Chondrocyte (in vitro differentiated cells): Measurements from ENCODE around the gene METTL22. TPM values are rescaled to one million over a fixed set of nuclear protein-coding genes. Genes with fewer than 3 reads are reported as not detected.

Source experiments
- DNase-seq: peaks from one replicate; pipeline ENCODE4 v3.0.0; 2021; ENCODE audit warnings: mixed read lengths, low spot score
- H3K27ac Mint-ChIP-seq: one replicate; pipeline ENCODE4 v1.8.0; 2021; ENCODE audit warnings: mild to moderate bottlenecking, moderate library complexity, mixed read lengths; ENCODE audit not compliant: unreplicated experiment
- H3K27me3 Mint-ChIP-seq: 2 replicates; pipeline ENCODE4 v1.8.0; 2021; ENCODE audit warnings: low read depth, mixed read lengths
- H3K36me3 Mint-ChIP-seq: 2 replicates; pipeline ENCODE4 v1.8.0; 2021; ENCODE audit warnings: low read depth, mixed read lengths
- H3K4me1 Mint-ChIP-seq: 2 replicates; pipeline ENCODE4 v1.8.0; 2021; ENCODE audit warnings: low read depth, mild to moderate bottlenecking, mixed read lengths
- H3K4me3 Mint-ChIP-seq: one replicate; pipeline ENCODE4 v1.8.0; 2021; ENCODE audit warnings: mild to moderate bottlenecking, moderate library complexity, mixed read lengths; ENCODE audit not compliant: unreplicated experiment
- H3K9me3 Mint-ChIP-seq: 2 replicates; pipeline ENCODE4 v1.8.0; 2021; ENCODE audit warnings: low read depth, mixed read lengths
- total RNA-seq: library from RNA; stranded (reverse); gene quantifications from 3 replicates; pipeline ENCODE4 v1.2.1, GENCODE V29; 2021
- TF ChIP-seq, protein P1 (sequence below): fragments of 200-600 bp; sonication (generic); IDR thresholded peaks from 2 replicates; pipeline ENCODE4 v1.5.0; 2021; ENCODE audit warnings: antibody characterized with exemption, mild to moderate bottlenecking, moderate library complexity

Gene METTL22
- total RNA-seq, 1 donor from 2014 or later = 39.9 TPM

DNA sequence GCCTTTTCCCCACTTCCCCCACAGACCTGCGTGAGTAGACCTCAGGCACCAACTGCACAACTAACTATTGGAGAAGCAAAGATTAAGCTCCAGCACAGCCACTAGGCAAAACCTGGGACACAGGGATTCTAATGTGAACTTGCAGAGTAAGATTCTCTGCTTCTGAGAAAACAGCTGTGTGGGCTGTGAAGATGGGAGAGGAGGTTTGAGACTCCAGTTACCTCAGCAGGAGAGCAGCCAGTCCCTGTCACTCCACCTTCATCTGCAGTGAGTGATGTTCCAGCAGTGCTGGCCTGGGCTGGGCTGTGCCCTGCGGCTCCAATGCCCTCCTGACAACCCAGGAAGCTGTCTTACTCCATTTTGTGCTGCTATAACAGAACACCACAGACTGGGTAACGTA is 34.9 kb downstream of the METTL22 start:
- Mint-ChIP-seq H3K9me3 (no peaks in the 10 kb centered on the region), H3K27me3 (peaks cover 3% of the 10 kb centered on the region), H3K36me3 (no peaks in the 10 kb centered on the region), H3K27ac (no peak overlapping the region), H3K4me1 (peaks cover 4% of the 10 kb centered on the region), H3K4me3 (no peak overlapping the region)
- DNase-seq = peak; percentile 9
- TF ChIP-seq, protein P1, sequence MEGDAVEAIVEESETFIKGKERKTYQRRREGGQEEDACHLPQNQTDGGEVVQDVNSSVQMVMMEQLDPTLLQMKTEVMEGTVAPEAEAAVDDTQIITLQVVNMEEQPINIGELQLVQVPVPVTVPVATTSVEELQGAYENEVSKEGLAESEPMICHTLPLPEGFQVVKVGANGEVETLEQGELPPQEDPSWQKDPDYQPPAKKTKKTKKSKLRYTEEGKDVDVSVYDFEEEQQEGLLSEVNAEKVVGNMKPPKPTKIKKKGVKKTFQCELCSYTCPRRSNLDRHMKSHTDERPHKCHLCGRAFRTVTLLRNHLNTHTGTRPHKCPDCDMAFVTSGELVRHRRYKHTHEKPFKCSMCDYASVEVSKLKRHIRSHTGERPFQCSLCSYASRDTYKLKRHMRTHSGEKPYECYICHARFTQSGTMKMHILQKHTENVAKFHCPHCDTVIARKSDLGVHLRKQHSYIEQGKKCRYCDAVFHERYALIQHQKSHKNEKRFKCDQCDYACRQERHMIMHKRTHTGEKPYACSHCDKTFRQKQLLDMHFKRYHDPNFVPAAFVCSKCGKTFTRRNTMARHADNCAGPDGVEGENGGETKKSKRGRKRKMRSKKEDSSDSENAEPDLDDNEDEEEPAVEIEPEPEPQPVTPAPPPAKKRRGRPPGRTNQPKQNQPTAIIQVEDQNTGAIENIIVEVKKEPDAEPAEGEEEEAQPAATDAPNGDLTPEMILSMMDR = no peak

DNA sequence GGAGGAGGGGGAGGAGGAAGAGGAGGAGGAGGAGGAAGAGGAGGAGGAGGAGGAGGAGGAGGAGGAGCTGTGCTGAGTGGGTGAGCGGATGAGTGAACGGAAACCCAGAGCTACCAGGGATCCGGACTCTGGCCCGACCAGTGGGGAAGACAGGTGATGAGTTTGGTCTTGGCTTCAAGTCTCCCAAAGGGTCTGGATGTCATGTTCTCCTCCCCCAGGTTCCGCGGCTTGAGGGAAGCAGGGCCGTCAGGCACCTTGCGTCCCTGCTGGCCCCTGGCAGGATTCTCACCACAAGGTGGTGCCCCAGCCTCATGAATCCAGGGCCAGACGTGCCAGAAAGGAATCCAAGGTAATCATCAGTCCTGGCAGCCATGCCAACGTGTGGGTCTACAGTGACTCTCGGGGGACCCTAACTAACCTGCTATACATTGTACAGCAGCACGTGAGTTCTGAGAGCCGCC is 39.4 kb downstream of the METTL22 start:
- no peaks in the 10 kb centered on the region for H3K36me3 Mint-ChIP-seq
- TF ChIP-seq, protein P1 = peak; percentile 80
- no peaks in the 10 kb centered on the region for H3K9me3 Mint-ChIP-seq
- H3K4me3 Mint-ChIP-seq = no peak overlapping the region
- H3K27me3 Mint-ChIP-seq = peaks cover 3% of the 10 kb centered on the region
- no peak for DNase-seq
- H3K27ac Mint-ChIP-seq = no peak overlapping the region
- peaks cover 4% of the 10 kb centered on the region for H3K4me1 Mint-ChIP-seq

DNA sequence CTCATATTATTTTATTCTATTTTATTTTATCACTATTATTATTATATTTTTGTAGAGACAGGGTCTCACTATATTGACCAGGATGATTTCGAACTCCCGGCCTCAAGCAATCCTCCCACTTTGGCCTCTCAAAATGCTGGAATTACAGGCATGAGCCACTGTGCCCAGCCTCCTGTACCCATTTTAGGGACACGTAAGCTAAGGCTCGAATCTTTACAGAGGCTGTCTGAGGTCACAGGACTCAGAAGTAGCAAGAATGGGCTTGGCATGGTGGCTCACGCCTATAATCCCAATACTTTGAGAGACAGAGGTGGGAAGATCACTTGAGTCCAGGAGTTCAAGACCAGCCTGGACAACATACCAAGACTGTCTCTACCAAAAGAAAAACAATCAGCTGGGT is 40.2 kb downstream of the METTL22 start:
- TF ChIP-seq, protein P1 = no peak
- no peaks in the 10 kb centered on the region for H3K36me3 Mint-ChIP-seq
- DNase-seq = no peak
- no peak overlapping the region for H3K27ac Mint-ChIP-seq
- no peaks in the 10 kb centered on the region for H3K9me3 Mint-ChIP-seq
- H3K4me1 Mint-ChIP-seq = peaks cover 4% of the 10 kb centered on the region
- H3K27me3 Mint-ChIP-seq = peaks cover 3% of the 10 kb centered on the region
- H3K4me3 Mint-ChIP-seq = no peak overlapping the region

DNA sequence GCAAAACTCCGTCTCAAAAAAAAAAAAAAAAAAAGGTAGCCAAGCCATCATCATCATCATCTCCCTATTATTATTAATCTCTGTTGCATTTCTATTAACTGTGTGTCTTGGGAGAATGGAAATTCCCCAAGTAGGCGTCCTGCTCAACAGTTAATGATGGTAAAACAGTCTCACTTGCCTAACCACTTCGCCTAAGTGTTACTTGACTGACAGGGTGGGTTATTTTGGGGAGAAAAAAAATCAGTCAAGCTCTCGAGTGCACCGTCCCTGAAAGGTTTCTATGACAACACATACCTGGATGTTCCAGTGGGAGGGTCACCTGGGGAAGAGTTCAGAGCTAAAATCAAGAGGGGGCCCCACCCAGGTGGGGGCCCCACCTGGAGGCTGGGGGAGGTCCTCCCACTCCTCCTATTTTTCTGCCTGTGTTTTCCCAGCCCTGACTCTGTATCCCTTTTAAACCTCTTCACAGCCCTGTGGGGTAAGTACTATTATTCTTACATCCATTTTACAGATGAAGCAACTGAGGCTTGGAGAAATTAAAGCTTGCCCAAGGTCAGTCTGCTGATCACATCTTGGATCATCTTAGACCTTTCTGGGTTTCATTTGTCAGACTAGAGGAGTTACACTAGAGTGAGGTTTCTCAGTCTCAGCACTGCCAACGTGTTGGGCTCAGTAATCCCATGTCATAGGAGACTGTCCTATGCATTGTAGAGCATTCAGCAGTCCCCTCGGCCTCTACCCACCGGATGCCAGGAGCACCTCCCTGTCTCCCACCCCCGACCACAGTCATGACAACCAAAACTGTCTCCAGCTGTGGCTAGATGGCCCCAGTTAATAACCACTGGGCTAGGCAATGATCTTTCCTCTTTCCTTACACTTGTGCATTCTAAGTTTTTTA is 41.9 kb downstream of the METTL22 start:
- TF ChIP-seq, protein P1 = no peak
- Mint-ChIP-seq H3K27ac (no peak overlapping the region), H3K27me3 (no peaks in the 10 kb centered on the region), H3K9me3 (no peaks in the 10 kb centered on the region), H3K36me3 (no peaks in the 10 kb centered on the region), H3K4me1 (peaks cover 4% of the 10 kb centered on the region), H3K4me3 (no peak overlapping the region)
- no peak for DNase-seq

DNA sequence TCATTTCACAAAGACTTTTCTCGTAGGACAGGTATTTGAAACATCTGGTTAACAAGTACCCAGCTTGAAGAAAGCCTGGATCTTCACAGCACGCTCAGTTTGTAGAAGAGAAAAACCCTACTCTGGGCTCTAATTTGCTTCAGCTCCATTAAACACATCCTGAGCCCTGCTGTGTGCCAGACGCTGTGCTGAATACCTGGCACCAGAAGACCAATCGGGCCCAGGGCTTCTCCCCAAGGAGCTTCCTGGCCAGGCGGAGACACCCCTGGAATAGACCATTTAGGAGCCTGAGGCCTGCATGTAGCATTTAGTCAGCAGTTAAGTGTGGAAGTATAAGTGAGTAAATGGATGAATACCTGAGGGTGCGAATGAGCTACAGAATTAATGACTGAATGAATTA is 44.0 kb downstream of the METTL22 start:
- Mint-ChIP-seq H3K4me1 (peaks cover 4% of the 10 kb centered on the region), H3K27me3 (no peaks in the 10 kb centered on the region), H3K36me3 (no peaks in the 10 kb centered on the region), H3K4me3 (no peak overlapping the region), H3K9me3 (no peaks in the 10 kb centered on the region), H3K27ac (no peak overlapping the region)
- DNase-seq = peak; percentile 49
- TF ChIP-seq, protein P1 = no peak
